ENCODE measurements around the gene UFC1.

The UFC1 gene

GRCh38 chr1:161128591-161129420, 25.0 kb upstream of the UFC1 start:
- TF ChIP-seq CTCF (IDR thresholded peaks at IDR 0.05), result no peak

- TF ChIP-seq CTCF (IDR thresholded peaks at IDR 0.05), result no peak
These were observed 23.5 kb upstream of the UFC1 start for GRCh38 chr1:161130266-161130665.

- no peak for TF ChIP-seq CTCF (IDR thresholded peaks at IDR 0.05)
These were observed 22.0 kb upstream of the UFC1 start for GRCh38 chr1:161131523-161132409.

- TF ChIP-seq CTCF (IDR thresholded peaks at IDR 0.05), result no peak; the same call in 1 of the 2 replicates
These were observed 21.2 kb upstream of the UFC1 start, which contains the start of gene DEDD for GRCh38 chr1:161132410-161133219. Gene DEDD (minus strand): TSS chr1:161132667. CDS start chr1:161124462, 8,205 bp downstream.

- TF ChIP-seq CTCF (IDR thresholded peaks at IDR 0.05), result no peak
These were observed 20.5 kb upstream of the UFC1 start for GRCh38 chr1:161133220-161133740.

GRCh38 chr1:161137881-161138280, 15.9 kb upstream of the UFC1 start:
- TF ChIP-seq CTCF (IDR thresholded peaks at IDR 0.05), result no peak

GRCh38 chr1:161138431-161138830, 15.3 kb upstream of the UFC1 start:
- TF ChIP-seq CTCF (IDR thresholded peaks at IDR 0.05), result no peak

Measured in LNCAP (cell line).